Esophagus squamous epithelium (tissue), 4 donors: ENCODE data around the gene FBXW7.

Experiments used
- POLR2A ChIP-seq, 4 donors: fragments of 450-650 bp; IDR thresholded peaks; one replicate each; pipeline ENCODE4 v1.6.1; 2017; ENCODE audit warnings: antibody characterized with exemption in 4 of 4, mild to moderate bottlenecking in 4 of 4, moderate library complexity in 3 of 4
- TF ChIP-seq, protein P1 (sequence below), 6 experiments: fragments of 450-650 bp in 4 of 6; fragments of 200-600 bp in 2 of 6; sonication (generic) in 2 of 6; IDR thresholded peaks; one replicate each; pipeline ENCODE4 v1.5.1; 2016 to 2019; ENCODE audit warnings: antibody characterized with exemption in 6 of 6, mild to moderate bottlenecking in 4 of 6, moderate library complexity in 4 of 6

DNA sequence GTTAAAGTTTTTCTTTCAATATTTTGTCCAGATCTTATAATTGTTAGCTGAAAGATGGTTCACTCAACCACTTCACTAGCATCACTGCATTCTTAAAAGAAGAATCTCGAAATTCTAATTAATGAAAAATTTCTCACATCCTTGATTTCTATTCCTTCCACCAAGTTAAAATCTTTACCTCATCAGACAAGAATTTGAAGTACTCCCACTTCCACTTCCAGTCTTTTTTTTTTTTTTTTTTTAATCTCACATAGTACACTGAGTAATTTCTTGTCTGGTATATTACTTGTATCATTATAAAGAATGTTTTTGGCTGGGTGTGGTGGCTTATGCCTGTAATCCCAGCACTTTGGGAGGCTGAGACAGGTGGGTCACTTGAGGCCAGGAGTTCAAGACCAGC lies 73.2 kb downstream of the FBXW7 start:
- TF ChIP-seq, protein P1, sequence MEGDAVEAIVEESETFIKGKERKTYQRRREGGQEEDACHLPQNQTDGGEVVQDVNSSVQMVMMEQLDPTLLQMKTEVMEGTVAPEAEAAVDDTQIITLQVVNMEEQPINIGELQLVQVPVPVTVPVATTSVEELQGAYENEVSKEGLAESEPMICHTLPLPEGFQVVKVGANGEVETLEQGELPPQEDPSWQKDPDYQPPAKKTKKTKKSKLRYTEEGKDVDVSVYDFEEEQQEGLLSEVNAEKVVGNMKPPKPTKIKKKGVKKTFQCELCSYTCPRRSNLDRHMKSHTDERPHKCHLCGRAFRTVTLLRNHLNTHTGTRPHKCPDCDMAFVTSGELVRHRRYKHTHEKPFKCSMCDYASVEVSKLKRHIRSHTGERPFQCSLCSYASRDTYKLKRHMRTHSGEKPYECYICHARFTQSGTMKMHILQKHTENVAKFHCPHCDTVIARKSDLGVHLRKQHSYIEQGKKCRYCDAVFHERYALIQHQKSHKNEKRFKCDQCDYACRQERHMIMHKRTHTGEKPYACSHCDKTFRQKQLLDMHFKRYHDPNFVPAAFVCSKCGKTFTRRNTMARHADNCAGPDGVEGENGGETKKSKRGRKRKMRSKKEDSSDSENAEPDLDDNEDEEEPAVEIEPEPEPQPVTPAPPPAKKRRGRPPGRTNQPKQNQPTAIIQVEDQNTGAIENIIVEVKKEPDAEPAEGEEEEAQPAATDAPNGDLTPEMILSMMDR (IDR thresholded peaks at IDR 0.05): no peak
- no peak for TF ChIP-seq POLR2A (IDR thresholded peaks at IDR 0.05)
